Activated T-cell treated with anti-CD3 and anti-CD28 coated beads, Interleukin-2, amount 50 U/mL, for 24 hours (primary cell): ENCODE results near the gene TJP1.
"Not testable (repeated sequence)": the region's sequence is repeated elsewhere in the genome, so short reads cannot be mapped to it uniquely, and the experiment has no call there.

ENCODE experiments used
- DNase-seq: peaks from one replicate; pipeline ENCODE4 v3.0.0-alpha.2; 2020
- H3K27ac Mint-ChIP-seq: 2 replicates; pipeline ENCODE4 v1.8.0; 2020; ENCODE audit warnings: mild to moderate bottlenecking, mixed read lengths
- H3K27me3 Mint-ChIP-seq: 2 replicates; pipeline ENCODE4 v1.8.0; 2020; ENCODE audit warnings: mixed read lengths
- H3K36me3 Mint-ChIP-seq: 2 replicates; pipeline ENCODE4 v1.8.0; 2020; ENCODE audit warnings: low read depth, mixed read lengths
- H3K4me1 Mint-ChIP-seq: 2 replicates; pipeline ENCODE4 v1.8.0; 2020; ENCODE audit warnings: low read depth, mixed read lengths
- H3K4me3 Mint-ChIP-seq: 2 replicates; pipeline ENCODE4 v1.8.0; 2020; ENCODE audit warnings: mild to moderate bottlenecking, moderate library complexity, mixed read lengths
- H3K9me3 Mint-ChIP-seq: 2 replicates; pipeline ENCODE4 v1.8.0; 2020; ENCODE audit warnings: mixed read lengths

The TJP1 gene

DNA sequence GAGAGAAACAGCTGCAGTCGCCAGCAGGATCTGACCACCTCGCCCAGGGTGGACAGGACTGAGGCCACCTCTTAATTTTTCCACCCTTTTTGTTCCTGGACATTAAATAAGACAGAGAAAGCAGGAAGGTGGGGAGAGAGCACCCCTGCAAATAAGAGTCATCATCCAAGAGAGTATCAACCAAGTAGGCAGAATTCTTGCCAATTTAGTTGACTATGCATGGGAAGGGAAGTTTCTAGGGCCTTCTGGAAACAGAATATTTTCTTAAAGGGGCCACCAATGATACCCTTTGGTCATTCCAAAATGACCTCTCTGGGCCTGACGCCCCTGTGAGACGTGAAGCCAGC is 136.2 kb downstream of the TJP1 start:
- H3K4me3 Mint-ChIP-seq: no peak overlapping the region
- no peaks in the 10 kb centered on the region for H3K36me3 Mint-ChIP-seq
- no peaks in the 10 kb centered on the region for H3K9me3 Mint-ChIP-seq
- no peaks in the 10 kb centered on the region for H3K4me1 Mint-ChIP-seq
- no peak overlapping the region for H3K27ac Mint-ChIP-seq
- peaks cover 16% of the 10 kb centered on the region for H3K27me3 Mint-ChIP-seq
- DNase-seq: no peak

DNA sequence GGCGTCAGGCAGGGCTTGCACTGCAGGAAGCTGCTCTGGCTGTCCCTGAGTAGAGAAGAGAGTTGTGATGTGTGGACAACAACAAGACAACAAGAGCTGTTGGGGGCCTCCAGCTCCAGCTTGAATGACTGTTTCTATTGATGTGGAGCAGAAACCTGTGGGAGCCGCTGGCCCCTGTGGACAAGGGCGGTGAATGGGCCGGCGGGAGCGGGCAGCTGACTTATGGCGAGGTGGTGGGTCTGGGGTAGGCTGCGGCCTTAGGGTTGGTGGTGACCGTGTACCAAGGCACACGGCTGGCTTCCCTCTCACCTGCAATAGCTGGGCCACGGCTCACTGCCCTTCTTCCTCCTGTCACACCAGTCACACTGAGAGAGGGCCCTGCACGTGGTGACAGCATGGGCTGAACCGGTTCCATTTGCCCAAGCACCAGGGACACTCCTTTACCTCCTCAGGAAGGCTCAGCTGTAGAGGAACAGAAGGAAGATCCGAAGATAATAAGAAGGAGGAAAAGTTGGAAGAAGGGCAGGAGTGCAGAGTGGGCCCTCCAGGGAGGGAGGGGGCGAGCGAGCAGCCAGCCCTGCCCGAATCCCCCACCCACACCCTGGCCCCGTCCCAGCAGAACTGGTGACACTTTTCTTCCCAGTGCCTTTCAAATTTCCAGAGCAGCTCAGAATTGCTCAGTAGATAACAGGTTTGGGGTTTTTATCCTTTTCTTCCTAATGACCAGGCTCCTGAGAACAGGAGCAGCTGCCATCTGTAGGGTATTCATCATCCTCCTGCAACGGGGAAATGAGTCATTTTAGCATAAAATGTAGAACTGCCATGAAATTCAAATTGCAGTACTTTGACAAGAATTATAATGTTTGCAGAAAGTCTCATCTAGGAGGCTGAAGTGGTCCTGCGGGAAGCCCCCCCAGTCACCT is 136.9 kb downstream of the TJP1 start:
- H3K4me3 Mint-ChIP-seq: no peak overlapping the region
- DNase-seq: no peak
- H3K27me3 Mint-ChIP-seq: peaks cover 9% of the 10 kb centered on the region

GRCh38 chr15:29682781-29683180 is 139.5 kb downstream of the TJP1 start:
- H3K4me3 Mint-ChIP-seq: no peak overlapping the region
- DNase-seq: no peak
- H3K27me3 Mint-ChIP-seq: peaks cover 13% of the 10 kb centered on the region
- H3K4me1 Mint-ChIP-seq: no peaks in the 10 kb centered on the region
- H3K27ac Mint-ChIP-seq: no peak overlapping the region
- no peaks in the 10 kb centered on the region for H3K36me3 Mint-ChIP-seq
- no peaks in the 10 kb centered on the region for H3K9me3 Mint-ChIP-seq

More for the DNA sequence above, 136.9 kb downstream of the TJP1 start:
- no peaks in the 10 kb centered on the region for H3K36me3 Mint-ChIP-seq
- no peaks in the 10 kb centered on the region for H3K9me3 Mint-ChIP-seq
- no peaks in the 10 kb centered on the region for H3K4me1 Mint-ChIP-seq
- no peak overlapping the region for H3K27ac Mint-ChIP-seq

- no peak for DNase-seq
- H3K36me3 Mint-ChIP-seq: no peaks in the 10 kb centered on the region
- no peak overlapping the region for H3K4me3 Mint-ChIP-seq
- H3K4me1 Mint-ChIP-seq: no peaks in the 10 kb centered on the region
- H3K27ac Mint-ChIP-seq: no peak overlapping the region
- H3K27me3 Mint-ChIP-seq: peaks cover 18% of the 10 kb centered on the region
- H3K9me3 Mint-ChIP-seq: no peaks in the 10 kb centered on the region
Observed at GRCh38 chr15:29682361-29682760, 139.9 kb downstream of the TJP1 start.

DNA sequence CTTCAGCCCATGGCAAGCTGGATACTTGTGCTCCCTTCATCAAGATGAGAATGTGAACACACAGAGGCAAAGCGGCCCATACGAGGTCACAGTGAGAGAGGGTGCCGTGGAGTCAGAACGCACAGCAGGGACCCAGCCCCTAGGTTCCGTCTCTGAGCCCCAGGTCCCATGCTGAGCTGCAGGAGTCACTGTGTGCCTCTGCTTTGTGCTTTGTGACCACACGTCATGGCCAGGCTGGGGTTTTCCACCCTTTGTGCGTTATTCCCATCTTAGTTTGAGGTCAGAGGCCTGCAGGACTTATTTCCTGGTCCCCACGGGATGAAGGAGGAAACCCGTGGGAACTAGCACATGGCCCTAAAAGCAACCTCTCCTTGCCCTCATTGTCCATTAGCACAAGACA is 140.3 kb downstream of the TJP1 start:
- Mint-ChIP-seq H3K9me3 (no peaks in the 10 kb centered on the region), H3K4me3 (no peak overlapping the region), H3K27ac (no peak overlapping the region), H3K36me3 (no peaks in the 10 kb centered on the region), H3K27me3 (peaks cover 22% of the 10 kb centered on the region), H3K4me1 (no peaks in the 10 kb centered on the region)
- DNase-seq: no peak

- Mint-ChIP-seq H3K27ac (no peak overlapping the region), H3K27me3 (peaks cover 28% of the 10 kb centered on the region), H3K9me3 (no peaks in the 10 kb centered on the region), H3K4me1 (no peaks in the 10 kb centered on the region), H3K36me3 (no peaks in the 10 kb centered on the region), H3K4me3 (no peak overlapping the region)
- DNase-seq: no peak
Observed at GRCh38 chr15:29681166-29681845, 141.0 kb downstream of the TJP1 start.

DNA sequence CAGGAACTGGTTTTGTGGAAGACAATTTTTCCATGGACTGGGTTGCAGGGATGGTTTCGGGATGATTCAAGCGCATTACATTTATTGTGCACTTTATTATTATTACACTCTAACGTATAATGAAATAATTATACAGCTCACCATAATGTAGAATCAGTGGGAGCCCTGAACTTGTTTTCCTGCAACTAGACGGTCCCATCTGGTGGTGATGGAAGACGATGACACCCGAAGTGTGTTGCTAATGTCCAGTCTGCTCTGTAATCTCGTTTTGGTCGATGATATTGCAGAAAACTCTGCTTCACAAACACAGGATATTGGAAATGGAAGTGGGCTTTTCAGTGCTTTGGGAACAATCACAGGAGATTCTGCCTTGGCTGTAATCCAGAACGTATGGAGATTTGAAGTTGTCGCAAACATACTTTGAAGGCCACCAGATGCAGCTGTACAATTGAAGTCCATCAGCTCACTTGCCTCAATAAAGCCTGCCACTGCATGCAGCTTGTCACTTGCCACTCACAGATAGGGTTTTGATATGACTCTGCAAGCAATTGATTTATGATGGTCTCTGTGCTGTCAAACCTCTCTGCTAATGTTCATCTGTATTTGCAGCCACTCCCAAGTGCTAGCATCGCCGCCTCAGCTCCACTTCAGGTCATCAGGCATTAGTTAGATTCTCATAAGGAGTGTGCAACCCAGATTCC is 141.7 kb downstream of the TJP1 start:
- Mint-ChIP-seq H3K9me3 (no peaks in the 10 kb centered on the region), H3K27ac (no peak overlapping the region), H3K4me1 (no peaks in the 10 kb centered on the region), H3K36me3 (no peaks in the 10 kb centered on the region), H3K27me3 (peaks cover 35% of the 10 kb centered on the region), H3K4me3 (no peak overlapping the region)
- no peak for DNase-seq

- H3K27ac Mint-ChIP-seq: no peak overlapping the region
- H3K4me1 Mint-ChIP-seq: no peaks in the 10 kb centered on the region
- no peaks in the 10 kb centered on the region for H3K9me3 Mint-ChIP-seq
- no peak for DNase-seq
- no peak overlapping the region for H3K4me3 Mint-ChIP-seq
- peaks cover 42% of the 10 kb centered on the region for H3K27me3 Mint-ChIP-seq
- no peaks in the 10 kb centered on the region for H3K36me3 Mint-ChIP-seq
Observed at GRCh38 chr15:29678504-29679034, 143.7 kb downstream of the TJP1 start.

DNA sequence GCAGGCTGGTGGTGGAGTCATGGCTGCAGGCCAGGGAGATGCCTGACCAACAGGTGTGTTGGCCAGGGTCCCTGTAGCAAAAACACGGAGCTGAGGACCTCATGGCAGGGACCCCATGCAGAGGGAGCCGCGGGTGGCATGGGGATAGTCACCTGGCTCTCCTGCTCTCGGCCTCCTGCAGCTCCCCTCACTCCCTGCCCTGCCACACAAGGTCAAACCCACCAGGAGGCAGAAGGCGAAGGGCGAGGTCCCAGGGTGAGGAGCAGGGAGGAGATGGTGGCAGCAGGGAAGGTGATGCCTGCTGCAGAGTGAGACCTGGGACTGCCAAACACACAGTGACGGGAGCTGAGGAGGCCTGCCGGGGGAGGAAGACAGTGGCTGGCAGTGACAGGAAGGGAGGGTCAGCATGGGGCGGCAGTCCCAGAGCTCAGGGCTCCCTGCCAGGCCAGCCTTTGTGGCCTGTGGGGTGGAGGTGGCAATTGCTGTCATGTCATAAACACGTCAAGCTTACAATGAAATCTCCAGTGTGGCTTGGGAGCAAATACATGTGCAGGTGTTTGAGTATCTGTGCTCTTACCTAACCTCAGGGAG is 144.3 kb downstream of the TJP1 start:
- Mint-ChIP-seq H3K4me3 (no peak overlapping the region), H3K36me3 (no peaks in the 10 kb centered on the region), H3K4me1 (no peaks in the 10 kb centered on the region), H3K27me3 (peaks cover 47% of the 10 kb centered on the region), H3K27ac (no peak overlapping the region), H3K9me3 (no peaks in the 10 kb centered on the region)
- no peak for DNase-seq

- no peak for DNase-seq
- Mint-ChIP-seq H3K27me3 (peaks cover 51% of the 10 kb centered on the region), H3K9me3 (no peaks in the 10 kb centered on the region), H3K4me1 (no peaks in the 10 kb centered on the region), H3K27ac (no peak overlapping the region), H3K36me3 (no peaks in the 10 kb centered on the region), H3K4me3 (no peak overlapping the region)
Observed at GRCh38 chr15:29677455-29677854, 144.8 kb downstream of the TJP1 start.

DNA sequence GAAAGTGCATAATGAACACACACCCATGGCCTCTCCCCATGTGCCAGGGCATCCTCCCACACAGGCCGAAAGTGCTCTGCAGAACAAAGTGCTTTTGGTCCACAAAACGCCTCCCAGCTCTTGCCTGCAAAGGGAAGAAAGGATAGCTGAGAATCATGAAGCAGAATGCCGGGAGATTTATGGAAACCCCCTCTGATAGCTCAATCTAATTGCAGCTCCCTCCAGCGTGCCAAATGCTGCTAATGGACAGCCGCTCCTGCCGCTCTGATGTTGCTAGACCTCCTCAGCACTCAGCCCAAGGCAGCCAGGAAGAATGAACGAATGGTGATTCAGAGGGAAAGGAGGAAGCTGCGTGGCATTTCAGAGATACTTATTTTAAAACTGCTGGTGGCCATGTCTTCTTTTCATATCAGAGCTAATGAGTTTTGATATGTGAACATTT is 145.3 kb downstream of the TJP1 start:
- Mint-ChIP-seq H3K4me1 (no peaks in the 10 kb centered on the region), H3K27me3 (peaks cover 53% of the 10 kb centered on the region), H3K4me3 (no peak overlapping the region), H3K27ac (no peak overlapping the region), H3K9me3 (no peaks in the 10 kb centered on the region), H3K36me3 (no peaks in the 10 kb centered on the region)
- DNase-seq: no peak

DNA sequence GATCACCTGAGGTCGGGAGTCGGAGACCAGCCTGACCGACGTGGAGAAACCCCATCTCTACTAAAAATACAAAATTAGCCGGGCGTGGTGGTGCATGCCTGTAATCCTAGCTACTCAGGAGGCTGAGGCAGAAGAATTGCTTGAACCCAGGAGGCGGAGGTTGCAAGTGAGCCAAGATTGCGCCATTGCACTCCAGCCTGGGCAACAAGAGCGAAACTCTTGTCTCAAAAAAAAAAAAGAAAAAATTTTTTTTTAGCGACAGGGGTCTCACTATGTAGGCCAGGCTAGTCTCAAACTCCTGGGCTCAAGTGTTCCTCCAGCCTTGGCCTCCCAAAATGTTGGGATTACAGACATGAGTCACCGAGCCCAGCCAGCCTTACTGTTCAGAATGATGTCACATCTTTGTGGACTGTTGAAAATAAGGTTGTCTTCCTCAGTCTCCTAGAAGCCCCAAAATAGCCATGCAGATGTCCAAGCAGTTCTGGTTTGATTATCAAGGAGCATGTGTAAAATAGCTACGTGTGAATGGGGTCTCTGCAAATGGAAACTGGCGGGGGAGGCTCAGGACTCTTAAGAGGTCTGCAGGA is 145.8 kb downstream of the TJP1 start:
- DNase-seq, H3K4me3 Mint-ChIP-seq, H3K9me3 Mint-ChIP-seq, H3K4me1 Mint-ChIP-seq, H3K27ac Mint-ChIP-seq, H3K36me3 Mint-ChIP-seq: not testable (repeated sequence)
- H3K27me3 Mint-ChIP-seq: peaks cover 53% of the 10 kb centered on the region

GRCh38 chr15:29675791-29676301 is 146.4 kb downstream of the TJP1 start:
- DNase-seq: no peak
- H3K9me3 Mint-ChIP-seq: no peaks in the 10 kb centered on the region
- peaks cover 56% of the 10 kb centered on the region for H3K27me3 Mint-ChIP-seq
- no peak overlapping the region for H3K4me3 Mint-ChIP-seq
- H3K4me1 Mint-ChIP-seq: no peaks in the 10 kb centered on the region
- no peaks in the 10 kb centered on the region for H3K36me3 Mint-ChIP-seq
- H3K27ac Mint-ChIP-seq: no peak overlapping the region
